ENCODE measurements around the gene DPP4.

DPP4 gene

GRCh38 chr2:162085090-162085891 is 11.3 kb upstream of the DPP4 start:
- DNase-seq (ENCODE audit: low spot score): no peak

- DNase-seq (ENCODE audit: low spot score): no peak
Observed at GRCh38 chr2:162084536-162084935, 10.5 kb upstream of the DPP4 start.

- DNase-seq (ENCODE audit: low spot score): no peak
Observed at GRCh38 chr2:162082681-162083080, 8.7 kb upstream of the DPP4 start.

- DNase-seq (ENCODE audit: low spot score): no peak
Observed at GRCh38 chr2:162082036-162082435, 8.0 kb upstream of the DPP4 start.

- DNase-seq (ENCODE audit: low spot score): no peak
Observed at GRCh38 chr2:162079514-162079913, 5.5 kb upstream of the DPP4 start.

- no peak for DNase-seq (ENCODE audit: low spot score)
Observed at GRCh38 chr2:162075689-162076132, 1.7 kb upstream of the DPP4 start.

- DNase-seq (ENCODE audit: low spot score): no peak
Observed at GRCh38 chr2:162074928-162075688, 1.1 kb upstream of the DPP4 start.

- no peak for DNase-seq (ENCODE audit: low spot score)
Observed at GRCh38 chr2:162074632-162074895, 549 bp upstream of the DPP4 start.

- DNase-seq (ENCODE audit: low spot score): no peak
Observed at GRCh38 chr2:162072976-162073887, 783 bp downstream of the DPP4 start.

- no peak for DNase-seq (ENCODE audit: low spot score)
Observed at GRCh38 chr2:162072181-162072702, 1.8 kb downstream of the DPP4 start.

- no peak for DNase-seq (ENCODE audit: low spot score)
Observed at GRCh38 chr2:162071001-162071400, 3.0 kb downstream of the DPP4 start.

- DNase-seq (ENCODE audit: low spot score): no peak
Observed at GRCh38 chr2:162070228-162070936, 3.6 kb downstream of the DPP4 start.

GRCh38 chr2:162069267-162069903 is 4.6 kb downstream of the DPP4 start:
- no peak for DNase-seq (ENCODE audit: low spot score)

GRCh38 chr2:162067596-162067995 is 6.4 kb downstream of the DPP4 start:
- no peak for DNase-seq (ENCODE audit: low spot score)

- DNase-seq (ENCODE audit: low spot score): no peak
Observed at GRCh38 chr2:162065767-162066166, 8.2 kb downstream of the DPP4 start.

GRCh38 chr2:162063899-162064298 is 10.1 kb downstream of the DPP4 start:
- no peak for DNase-seq (ENCODE audit: low spot score)

- no peak for DNase-seq (ENCODE audit: low spot score)
Observed at GRCh38 chr2:162063281-162063680, 10.7 kb downstream of the DPP4 start.

- no peak for DNase-seq (ENCODE audit: low spot score)
Observed at GRCh38 chr2:162062559-162062958, 11.5 kb downstream of the DPP4 start.

- DNase-seq (ENCODE audit: low spot score): no peak
Observed at GRCh38 chr2:162061021-162061420, 13.0 kb downstream of the DPP4 start.

GRCh38 chr2:162060532-162060931 is 13.5 kb downstream of the DPP4 start:
- DNase-seq (ENCODE audit: low spot score): no peak
